Measurements from ENCODE around the gene ADAM11. TPM values are rescaled to one million over a fixed set of nuclear protein-coding genes. Genes with fewer than 3 reads are reported as not detected.

ADAM11 gene, protein sequence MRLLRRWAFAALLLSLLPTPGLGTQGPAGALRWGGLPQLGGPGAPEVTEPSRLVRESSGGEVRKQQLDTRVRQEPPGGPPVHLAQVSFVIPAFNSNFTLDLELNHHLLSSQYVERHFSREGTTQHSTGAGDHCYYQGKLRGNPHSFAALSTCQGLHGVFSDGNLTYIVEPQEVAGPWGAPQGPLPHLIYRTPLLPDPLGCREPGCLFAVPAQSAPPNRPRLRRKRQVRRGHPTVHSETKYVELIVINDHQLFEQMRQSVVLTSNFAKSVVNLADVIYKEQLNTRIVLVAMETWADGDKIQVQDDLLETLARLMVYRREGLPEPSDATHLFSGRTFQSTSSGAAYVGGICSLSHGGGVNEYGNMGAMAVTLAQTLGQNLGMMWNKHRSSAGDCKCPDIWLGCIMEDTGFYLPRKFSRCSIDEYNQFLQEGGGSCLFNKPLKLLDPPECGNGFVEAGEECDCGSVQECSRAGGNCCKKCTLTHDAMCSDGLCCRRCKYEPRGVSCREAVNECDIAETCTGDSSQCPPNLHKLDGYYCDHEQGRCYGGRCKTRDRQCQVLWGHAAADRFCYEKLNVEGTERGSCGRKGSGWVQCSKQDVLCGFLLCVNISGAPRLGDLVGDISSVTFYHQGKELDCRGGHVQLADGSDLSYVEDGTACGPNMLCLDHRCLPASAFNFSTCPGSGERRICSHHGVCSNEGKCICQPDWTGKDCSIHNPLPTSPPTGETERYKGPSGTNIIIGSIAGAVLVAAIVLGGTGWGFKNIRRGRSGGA
- total RNA-seq (2022; extraction: Qiagen RNA extraction; ENCODE audit: low read depth): 1.9 to 2.5 TPM (median 2.2 TPM) in 5 replicates

DNA sequence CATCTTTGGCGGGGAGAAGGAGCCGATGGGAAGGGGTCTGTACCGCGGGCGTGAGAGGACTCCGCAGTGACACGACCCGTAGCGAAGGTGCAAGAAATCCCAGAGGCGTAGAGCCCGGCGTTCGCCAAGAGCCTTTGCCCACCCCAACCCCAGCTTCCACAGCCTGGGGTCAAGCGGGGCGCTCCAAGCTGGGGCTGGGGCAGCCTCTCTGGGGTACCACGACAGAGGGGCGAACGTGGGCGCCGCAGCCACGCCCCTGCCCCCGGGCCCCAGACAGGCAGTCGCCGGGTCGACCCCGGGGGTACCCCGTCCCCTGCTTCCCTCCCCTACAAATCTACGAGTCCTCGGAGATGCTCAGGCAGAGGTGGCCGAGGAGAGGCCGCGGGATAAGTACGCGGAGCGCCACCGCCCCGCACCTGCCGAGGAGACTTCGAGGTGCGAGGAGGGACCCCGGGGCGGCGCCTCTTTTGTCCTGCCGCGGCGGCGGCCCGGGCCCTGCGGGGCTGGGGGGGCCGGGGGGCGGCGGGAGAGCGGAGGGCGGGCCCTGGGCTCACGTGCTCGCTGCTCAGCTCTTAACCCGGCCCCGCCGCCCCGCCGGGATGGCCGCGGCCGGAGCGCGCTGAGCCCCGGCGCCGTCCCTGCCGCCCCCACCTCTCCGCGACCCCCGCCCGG is at the start of gene ADAM11:
Gene ADAM11, plus strand, starts transcription at position 575 of the 672 bp plus-strand sequence. CDS start 212 bp downstream, outside the sequence.

DNA sequence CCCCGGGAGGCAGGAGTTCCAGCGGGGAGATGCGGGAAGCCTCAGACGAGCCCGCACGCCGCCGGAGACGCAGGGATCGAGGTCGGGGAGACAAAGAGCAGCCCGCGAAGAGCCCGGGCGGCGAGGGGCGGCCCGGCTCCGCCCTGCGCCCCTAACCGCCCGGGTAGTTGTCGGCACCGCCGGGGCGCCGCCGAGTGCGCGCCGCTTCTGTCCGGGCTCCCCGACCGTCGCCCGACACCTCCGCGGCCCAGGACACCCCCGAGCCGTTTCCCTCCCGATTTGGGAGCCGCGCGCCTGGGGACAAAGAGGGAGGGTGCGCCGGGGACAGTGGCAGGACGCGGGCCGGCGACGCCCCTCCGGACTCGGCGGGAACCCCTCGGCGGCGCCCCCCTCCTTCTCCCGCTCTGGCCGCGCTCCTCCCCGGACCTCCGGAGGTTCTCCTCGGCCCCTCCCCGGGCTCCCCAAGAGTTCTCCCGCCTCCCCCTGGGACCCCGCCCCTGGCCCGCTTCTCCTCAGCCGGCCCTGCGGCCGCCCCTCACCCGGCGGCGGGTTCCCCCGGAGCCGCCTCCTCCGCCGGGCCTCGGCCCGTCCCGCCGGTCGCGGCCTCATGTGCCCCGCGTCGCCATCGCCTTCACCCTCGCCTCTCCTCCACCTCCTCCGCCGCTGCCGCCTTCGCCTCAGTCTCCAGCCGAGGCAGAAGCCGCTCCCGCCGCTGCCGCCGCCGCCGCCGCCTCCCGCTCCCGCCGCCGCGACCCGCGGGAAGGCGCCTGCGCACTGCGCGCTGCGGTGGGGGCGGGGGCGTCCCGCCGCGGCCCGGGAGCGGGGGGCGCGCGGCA is 71.0 kb downstream of the ADAM11 start, which contains the start of gene GJC1:
Gene GJC1, minus strand, starts transcription at position 765 of the 836 bp plus-strand sequence. CDS start 24,470 bp downstream, outside the sequence.

Other genes starting within 250 kb of the ADAM11 start
- gene FZD2, start 201.5 kb upstream of the ADAM11 start, total RNA-seq (2022; extraction: Qiagen RNA extraction; ENCODE audit: low read depth): 27.7 to 45.7 TPM (median 39.2 TPM) in 5 replicates
- gene MEIOC, start 102.5 kb upstream of the ADAM11 start, total RNA-seq (2022; extraction: Qiagen RNA extraction; ENCODE audit: low read depth): 1.3 to 3.3 TPM (median 2.5 TPM) in 5 replicates
- 21.6 to 42.5 TPM (median 31.2 TPM) in 5 replicates for gene CCDC43, start 69.2 kb upstream of the ADAM11 start, total RNA-seq (2022; extraction: Qiagen RNA extraction; ENCODE audit: low read depth)
- gene DBF4B, start 50.3 kb upstream of the ADAM11 start, total RNA-seq (2022; extraction: Qiagen RNA extraction; ENCODE audit: low read depth): 24.8 to 31.7 TPM (median 29.4 TPM) in 5 replicates
- gene GJC1, start 71.3 kb downstream of the ADAM11 start, total RNA-seq (2022; extraction: Qiagen RNA extraction; ENCODE audit: low read depth): 31.8 to 39.3 TPM (median 36.7 TPM) in 5 replicates
- not detected in 5 replicates for gene HIGD1B, start 88.9 kb downstream of the ADAM11 start, total RNA-seq (2022; extraction: Qiagen RNA extraction; ENCODE audit: low read depth)
- 140 to 187 TPM (median 159 TPM) in 5 replicates for gene EFTUD2, start 140.5 kb downstream of the ADAM11 start, total RNA-seq (2022; extraction: Qiagen RNA extraction; ENCODE audit: low read depth)
- gene GFAP, start 156.5 kb downstream of the ADAM11 start, total RNA-seq (2022; extraction: Qiagen RNA extraction; ENCODE audit: low read depth): 0.29 to 1.3 TPM (median 0.61 TPM) in 5 replicates
- gene KIF18B, start 188.8 kb downstream of the ADAM11 start, total RNA-seq (2022; extraction: Qiagen RNA extraction; ENCODE audit: low read depth): 27.9 to 41.2 TPM (median 36.3 TPM) in 5 replicates
- gene C1QL1, start 209.3 kb downstream of the ADAM11 start, total RNA-seq (2022; extraction: Qiagen RNA extraction; ENCODE audit: low read depth): 15.6 to 36.2 TPM (median 31.7 TPM) in 5 replicates

All from A549 treated with RU486 at 1 μM for 4 hours (cell line).